T-helper 9 cell (primary cell): ENCODE measurements around the gene ABCA7.

Experiments
- DNase-seq: peaks from one replicate; pipeline ENCODE4 v3.0.0-alpha.2; 2020

Gene ABCA7

DNA sequence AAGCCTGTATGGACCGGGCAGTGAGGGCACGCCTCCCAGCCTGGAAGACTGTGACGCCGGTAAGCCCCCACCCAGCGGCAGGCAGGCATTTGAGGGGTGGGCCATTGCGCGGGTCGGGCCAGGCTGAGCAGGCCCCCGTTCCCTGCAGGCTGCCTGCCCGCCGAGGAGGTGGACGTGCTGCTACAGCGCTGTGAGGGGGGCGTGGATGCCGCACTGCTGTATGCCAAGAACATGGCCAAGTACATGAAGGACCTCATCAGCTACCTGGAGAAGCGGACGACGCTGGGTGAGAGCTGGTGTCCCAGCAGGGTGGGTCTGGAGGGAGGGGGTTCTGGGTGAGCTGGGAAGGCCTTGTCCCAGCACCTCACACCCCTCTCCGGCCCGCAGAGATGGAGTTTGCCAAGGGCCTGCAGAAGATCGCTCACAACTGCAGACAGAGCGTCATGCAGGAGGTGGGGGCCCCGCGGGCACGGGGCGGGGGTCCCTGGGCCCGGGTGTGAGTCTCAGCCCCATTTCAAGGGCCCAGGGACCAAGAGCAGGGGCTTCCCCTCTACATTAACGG lies 34.1 kb downstream of the ABCA7 start:
- no peak for DNase-seq

DNA sequence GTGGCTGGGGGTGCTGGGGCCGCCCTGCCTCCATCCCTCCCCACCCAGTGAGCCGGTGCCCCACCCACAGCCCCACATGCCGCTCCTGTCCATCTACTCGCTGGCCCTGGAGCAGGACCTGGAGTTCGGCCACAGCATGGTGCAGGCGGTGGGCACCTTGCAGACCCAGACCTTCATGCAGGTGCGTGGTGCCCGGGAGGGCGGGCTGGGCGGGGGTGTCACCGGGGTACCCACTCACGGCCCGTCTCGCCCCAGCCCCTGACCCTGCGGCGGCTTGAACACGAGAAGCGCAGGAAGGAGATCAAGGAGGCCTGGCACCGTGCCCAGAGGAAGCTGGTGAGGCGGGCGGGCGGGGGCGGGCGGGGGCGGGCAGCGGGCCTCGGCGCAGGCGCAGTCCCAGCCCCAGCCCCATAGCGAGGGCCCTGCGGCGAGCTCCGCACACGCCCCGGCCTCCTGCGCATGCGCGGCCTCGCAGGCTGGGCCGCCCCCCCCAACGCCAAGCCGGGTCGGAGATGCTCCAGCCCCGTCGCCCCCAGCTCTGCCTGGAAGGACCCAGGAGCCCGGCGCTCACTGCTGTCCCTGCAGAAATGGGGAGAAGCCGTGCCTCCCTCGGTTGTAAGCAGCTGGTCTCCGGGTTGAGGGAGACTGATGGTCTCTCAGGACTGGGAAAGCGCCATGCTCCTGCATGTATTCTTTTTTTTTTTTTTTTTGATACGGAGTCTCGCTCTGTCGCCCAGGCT lies 34.8 kb downstream of the ABCA7 start:
- peak; percentile 99 for DNase-seq

DNA sequence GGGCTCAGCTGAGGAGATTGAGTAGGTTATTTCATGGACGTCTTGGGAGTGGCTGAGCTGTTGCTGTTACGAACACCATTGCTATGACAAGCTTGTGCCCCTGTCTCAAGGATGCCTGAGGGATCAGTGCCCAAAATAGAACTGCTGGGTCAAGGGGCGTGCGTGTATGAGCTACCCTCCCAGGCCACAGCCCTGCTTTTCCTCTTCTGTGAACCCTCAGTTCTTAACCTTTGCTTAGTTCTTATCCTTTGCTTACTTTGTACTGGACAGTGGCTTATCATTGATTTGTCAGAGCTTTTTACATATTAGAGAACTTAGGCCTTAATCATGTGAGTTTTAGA lies 36.1 kb downstream of the ABCA7 start:
- DNase-seq = no peak

DNA sequence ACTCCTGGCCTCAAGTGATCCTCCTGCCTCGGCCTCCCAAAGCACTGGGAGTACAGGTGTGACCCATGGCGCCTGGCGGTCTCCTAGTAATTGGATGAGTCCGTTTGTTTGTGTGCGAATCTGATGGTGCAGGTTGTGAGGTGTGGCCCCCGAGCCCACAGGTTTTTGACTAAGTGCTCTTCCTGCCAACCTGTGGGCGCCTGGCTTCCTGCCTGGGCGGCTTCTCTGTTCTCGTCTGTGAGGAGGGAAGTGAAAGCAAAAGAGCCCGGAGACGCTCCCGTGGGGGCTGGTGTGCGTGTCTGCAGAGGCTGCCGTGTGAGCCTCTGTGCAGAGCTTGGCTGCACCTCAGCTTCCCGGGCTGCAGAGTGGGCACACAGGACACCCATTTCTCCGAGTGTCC lies 37.0 kb downstream of the ABCA7 start:
- peak; percentile 86 for DNase-seq

GRCh38 chr19:1079566-1080111 lies 39.7 kb downstream of the ABCA7 start:
- no peak for DNase-seq

DNA sequence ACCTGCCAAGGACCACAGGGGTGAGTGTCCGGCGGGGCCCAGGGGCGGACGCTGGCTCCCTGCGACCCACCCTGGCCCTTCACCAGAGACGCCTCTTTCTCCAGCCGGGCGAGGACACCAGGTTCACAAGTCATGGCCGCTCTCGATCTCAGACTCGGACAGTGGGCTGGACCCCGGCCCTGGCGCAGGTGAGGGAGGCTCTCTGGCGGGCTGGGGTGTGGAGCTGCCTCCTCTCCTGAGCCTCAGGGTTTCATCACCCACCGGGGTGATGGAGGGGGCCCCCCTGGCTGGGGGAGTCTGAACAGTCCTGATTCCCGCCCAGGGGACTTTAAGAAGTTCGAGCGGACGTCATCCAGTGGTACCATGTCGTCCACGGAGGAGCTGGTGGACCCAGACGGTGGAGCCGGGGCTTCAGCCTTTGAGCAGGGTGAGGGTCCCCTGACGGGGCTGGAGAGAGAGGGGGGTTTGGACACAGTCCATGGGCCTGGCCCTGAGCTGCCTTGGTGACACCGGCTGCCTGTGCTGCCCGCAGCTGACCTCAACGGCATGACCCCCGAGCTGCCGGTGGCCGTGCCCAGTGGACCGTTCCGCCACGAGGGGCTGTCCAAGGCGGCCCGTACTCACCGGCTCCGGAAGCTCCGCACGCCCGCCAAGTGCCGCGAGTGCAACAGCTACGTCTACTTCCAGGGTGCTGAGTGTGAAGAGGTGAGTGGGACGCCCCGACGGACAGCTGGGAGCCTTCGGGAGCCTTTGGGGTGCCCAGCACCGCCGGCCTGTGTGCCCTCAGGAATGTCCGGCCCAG lies 40.7 kb downstream of the ABCA7 start:
- no peak for DNase-seq

DNA sequence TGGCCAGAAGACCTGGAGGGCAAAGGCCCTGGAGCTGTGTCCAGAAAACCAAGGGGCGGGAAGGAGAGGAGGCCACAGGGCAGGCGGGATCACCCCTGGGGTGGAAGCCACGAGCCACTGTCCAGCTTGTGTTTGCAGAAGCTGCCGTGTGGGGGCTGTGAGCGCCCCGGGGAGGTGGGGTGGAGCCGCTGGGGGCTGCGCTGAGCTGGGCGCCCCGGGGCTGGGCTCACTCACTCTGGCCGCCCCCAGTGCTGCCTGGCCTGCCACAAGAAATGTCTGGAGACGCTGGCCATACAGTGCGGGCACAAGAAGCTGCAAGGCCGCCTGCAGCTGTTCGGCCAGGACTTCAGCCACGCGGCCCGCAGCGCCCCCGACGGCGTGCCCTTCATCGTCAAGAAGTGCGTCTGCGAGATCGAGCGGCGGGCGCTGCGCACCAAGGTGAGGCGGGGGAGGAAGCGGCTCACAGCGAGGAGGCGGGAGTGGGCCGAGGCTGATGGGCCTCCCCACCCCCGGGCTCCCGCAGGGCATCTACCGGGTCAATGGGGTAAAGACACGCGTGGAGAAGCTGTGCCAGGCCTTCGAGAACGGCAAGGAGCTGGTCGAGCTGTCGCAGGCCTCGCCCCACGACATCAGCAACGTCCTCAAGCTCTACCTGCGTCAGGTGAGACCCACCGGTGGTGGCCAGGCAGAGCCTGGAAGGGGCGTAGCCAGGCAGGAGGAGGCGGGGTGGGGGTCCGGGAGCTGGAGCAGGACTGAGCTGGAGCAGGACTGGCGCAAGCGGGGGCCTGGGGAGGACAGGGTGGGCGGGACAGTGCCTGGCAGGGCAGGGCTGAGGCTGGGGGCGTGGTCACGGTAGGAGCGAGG lies 41.6 kb downstream of the ABCA7 start:
- DNase-seq = no peak

- peak; percentile 79 for DNase-seq
Measured at GRCh38 chr19:1082165-1082927, 42.4 kb downstream of the ABCA7 start.

- no peak for DNase-seq
Measured at GRCh38 chr19:1082928-1083816, 43.3 kb downstream of the ABCA7 start.

GRCh38 chr19:1084024-1084868 lies 44.3 kb downstream of the ABCA7 start:
- DNase-seq = no peak

- no peak for DNase-seq
Measured at GRCh38 chr19:1085053-1085658, 45.2 kb downstream of the ABCA7 start.

DNA sequence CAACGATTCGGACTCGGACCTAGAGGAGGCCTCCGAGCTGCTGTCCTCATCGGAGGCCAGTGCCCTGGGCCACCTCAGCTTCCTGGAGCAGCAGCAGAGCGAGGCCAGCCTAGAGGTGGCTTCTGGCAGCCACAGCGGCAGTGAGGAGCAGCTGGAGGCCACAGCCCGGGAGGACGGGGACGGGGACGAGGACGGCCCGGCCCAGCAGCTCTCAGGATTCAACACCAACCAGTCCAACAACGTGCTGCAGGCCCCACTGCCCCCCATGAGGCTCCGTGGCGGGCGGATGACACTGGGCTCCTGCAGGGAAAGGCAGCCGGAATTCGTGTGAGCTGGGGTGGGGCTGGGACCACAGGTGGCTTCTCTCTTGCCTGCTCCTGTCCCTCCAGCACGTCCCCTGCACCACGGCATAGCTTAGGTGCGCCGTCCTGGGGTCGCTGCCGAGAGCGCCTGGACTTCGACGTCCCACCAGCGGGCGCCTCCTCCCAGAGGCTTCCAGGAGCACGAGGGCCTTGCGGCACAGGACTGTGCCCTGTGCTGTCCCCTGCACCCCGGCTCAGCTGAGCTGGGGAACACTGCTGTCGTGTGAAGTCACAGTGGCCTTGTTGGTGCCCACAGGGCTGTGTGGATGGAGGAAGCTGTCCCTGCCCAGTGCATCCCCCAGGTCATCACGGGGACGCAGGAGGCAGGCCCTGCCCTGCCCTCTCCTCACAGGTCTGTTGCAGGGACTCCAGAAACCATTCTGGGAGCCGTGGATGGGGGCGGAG lies 46.0 kb downstream of the ABCA7 start:
- no peak for DNase-seq

GRCh38 chr19:1086613-1087012 lies 46.7 kb downstream of the ABCA7 start:
- no peak for DNase-seq

- DNase-seq = peak; percentile 52
Measured at GRCh38 chr19:1087813-1088415, 48.0 kb downstream of the ABCA7 start.

DNA sequence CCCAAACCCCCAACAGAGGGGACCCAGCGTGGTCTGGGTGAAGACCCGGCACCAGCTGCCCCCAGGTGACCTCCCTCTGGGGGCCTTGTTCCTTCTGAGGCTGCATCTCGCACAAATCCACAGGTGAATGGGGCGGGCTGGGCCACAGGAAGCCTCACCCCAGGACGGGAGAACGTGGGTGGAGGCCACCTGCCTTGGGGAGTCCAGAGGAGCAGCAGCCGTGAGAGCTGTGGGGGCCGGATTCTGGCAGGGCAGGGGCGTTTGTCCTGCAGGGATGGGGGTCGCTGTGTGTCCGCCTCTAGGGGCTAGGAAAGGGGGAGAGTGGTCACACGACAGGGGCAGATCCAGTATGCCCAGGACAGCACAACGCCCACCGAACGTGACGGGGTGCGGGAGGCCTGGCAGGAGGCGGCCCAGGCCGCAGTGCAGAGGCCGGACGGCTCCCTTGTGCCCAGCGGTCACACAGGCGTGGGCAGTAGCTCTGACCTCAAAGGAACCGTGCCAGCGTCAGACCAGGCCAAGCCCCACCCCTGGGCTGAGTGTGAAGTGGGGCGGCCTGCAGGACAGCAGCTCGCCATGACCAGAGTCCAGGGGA lies 48.6 kb downstream of the ABCA7 start:
- no peak for DNase-seq

GRCh38 chr19:1089126-1089771 lies 49.3 kb downstream of the ABCA7 start:
- no peak for DNase-seq

DNA sequence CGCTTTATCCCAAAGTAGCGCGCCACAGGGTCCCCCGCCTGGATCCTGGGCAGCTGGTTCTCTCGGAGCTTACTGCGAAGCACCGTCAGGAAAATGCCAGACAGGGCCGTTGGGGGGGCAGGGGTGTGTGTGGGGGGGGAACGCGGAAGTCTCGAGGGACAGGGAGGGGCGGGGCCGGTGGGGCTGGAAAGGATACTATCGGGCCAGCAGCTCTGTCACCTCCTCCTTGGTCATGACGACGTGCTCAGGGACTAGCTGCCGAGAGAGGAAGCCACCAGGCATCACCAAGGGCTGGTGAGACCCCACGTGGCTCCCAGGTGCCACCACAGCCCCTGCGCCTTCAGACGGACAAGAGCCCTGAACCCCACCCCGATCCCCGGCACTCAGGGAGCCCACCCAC lies 50.0 kb downstream of the ABCA7 start:
- no peak for DNase-seq
